ENCODE measurements around the gene PLPPR1.

DNA sequence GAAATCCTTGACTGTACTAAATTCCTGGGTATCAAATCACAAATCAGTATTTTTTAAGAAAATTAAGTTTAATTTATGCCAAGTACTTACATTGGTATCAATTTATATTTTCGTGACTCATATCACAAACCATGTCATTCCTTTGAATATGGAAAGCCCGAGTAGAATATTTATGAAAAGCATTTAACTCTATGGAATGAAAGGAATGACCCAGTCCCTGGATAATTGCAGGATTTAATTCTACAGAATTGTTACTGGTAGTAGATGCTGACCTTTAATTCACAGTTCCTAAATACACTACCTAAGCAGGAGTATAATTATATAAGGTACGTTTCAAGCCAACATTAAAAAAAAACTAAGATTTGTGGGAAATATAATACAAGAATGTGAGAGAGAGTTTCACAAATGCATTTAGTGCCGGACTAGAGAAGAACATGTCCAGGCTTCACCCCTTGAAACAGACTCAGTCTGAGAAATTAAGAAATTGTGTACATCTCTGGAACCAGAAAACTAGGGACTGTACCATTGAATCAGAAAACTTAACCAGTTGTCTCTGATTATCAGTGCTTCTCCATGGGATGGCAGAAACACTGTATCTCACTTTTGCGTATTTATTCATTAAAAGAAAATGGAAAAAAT lies 28.5 kb upstream of the PLPPR1 start:
- TF ChIP-seq TAF1 (IDR thresholded peaks at IDR 0.05; ENCODE audit: borderline replicate concordance, low read depth, low read length) = no peak
- TF ChIP-seq POLR2AphosphoS5 (IDR thresholded peaks at IDR 0.05; ENCODE audit: low read depth, low read length) = no peak
- no peak for TF ChIP-seq POLR2A (IDR thresholded peaks at IDR 0.05; ENCODE audit: low read depth, low read length)
